Measurements from ENCODE around the gene KIF17. TPM values are rescaled to one million over a fixed set of nuclear protein-coding genes. Genes with fewer than 3 reads are reported as not detected.

Gene KIF17
- total RNA-seq, 4 donors from 2014 or later: 0.76 to 5.6 (median 2.1) TPM

GRCh38 chr1:20621012-20621411 is 96.8 kb downstream of the KIF17 start:
- TF ChIP-seq CTCF (IDR thresholded peaks at IDR 0.05): no peak
- Histone ChIP-seq H3K36me3 (no peaks in the 10 kb centered on the region), H3K4me3 (no peak overlapping the region), H3K27me3 (no peaks in the 10 kb centered on the region), H3K4me1 (peaks cover 4% of the 10 kb centered on the region), H3K27ac (no peak overlapping the region), H3K9me3 (no peaks in the 10 kb centered on the region)
- DNase-seq (ENCODE audit: low spot score in 2 of 2): no peak
- 97% methylated on average over 6 of the region's 6 CpGs for WGBS

GRCh38 chr1:20619999-20620398 is 97.8 kb downstream of the KIF17 start:
- DNase-seq (ENCODE audit: low spot score in 2 of 2): no peak
- 88% methylated on average over 1 of the region's 1 CpG for WGBS
- Histone ChIP-seq H3K36me3 (no peaks in the 10 kb centered on the region), H3K9me3 (no peaks in the 10 kb centered on the region), H3K4me1 (peaks cover 4% of the 10 kb centered on the region), H3K27ac (no peak overlapping the region), H3K27me3 (no peaks in the 10 kb centered on the region), H3K4me3 (no peak overlapping the region)
- TF ChIP-seq EP300 (IDR thresholded peaks at IDR 0.05) (no peak), CTCF (IDR thresholded peaks at IDR 0.05) (no peak), POLR2AphosphoS5 (IDR thresholded peaks at IDR 0.05) (no peak), POLR2A (IDR thresholded peaks at IDR 0.05) (no peak)

GRCh38 chr1:20618550-20618949 is 99.3 kb downstream of the KIF17 start:
- no peaks in the 10 kb centered on the region for H3K36me3 ChIP-seq
- peaks cover 11% of the 10 kb centered on the region for H3K4me1 ChIP-seq
- no peak overlapping the region for H3K4me3 ChIP-seq
- no peaks in the 10 kb centered on the region for H3K27me3 ChIP-seq
- no peak for DNase-seq (ENCODE audit: low spot score in 2 of 2)
- H3K9me3 ChIP-seq: no peaks in the 10 kb centered on the region
- TF ChIP-seq POLR2A (IDR thresholded peaks at IDR 0.05): no peak
- TF ChIP-seq CTCF (IDR thresholded peaks at IDR 0.05): no peak
- TF ChIP-seq EP300 (IDR thresholded peaks at IDR 0.05): no peak
- no peak for TF ChIP-seq POLR2AphosphoS5 (IDR thresholded peaks at IDR 0.05)
- H3K27ac ChIP-seq: no peak overlapping the region
- WGBS: 56% methylated on average over 4 of the region's 4 CpGs

- Histone ChIP-seq H3K4me3 (no peak overlapping the region), H3K27me3 (no peaks in the 10 kb centered on the region), H3K36me3 (no peaks in the 10 kb centered on the region), H3K9me3 (no peaks in the 10 kb centered on the region), H3K27ac (no peak overlapping the region), H3K4me1 (peaks cover 19% of the 10 kb centered on the region)
- TF ChIP-seq POLR2AphosphoS5 (IDR thresholded peaks at IDR 0.05): no peak
- no peak for TF ChIP-seq EP300 (IDR thresholded peaks at IDR 0.05)
- no peak for TF ChIP-seq POLR2A (IDR thresholded peaks at IDR 0.05)
- TF ChIP-seq CTCF (IDR thresholded peaks at IDR 0.05): no peak
- WGBS: 64% methylated on average over 3 of the region's 3 CpGs
- DNase-seq (ENCODE audit: low spot score in 2 of 2): no peak
Measured at GRCh38 chr1:20616847-20617487, 100.8 kb downstream of the KIF17 start.

GRCh38 chr1:20615946-20616846 is 101.6 kb downstream of the KIF17 start:
- H3K4me1 ChIP-seq: peaks cover 19% of the 10 kb centered on the region
- no peak overlapping the region for H3K4me3 ChIP-seq
- H3K36me3 ChIP-seq: no peaks in the 10 kb centered on the region
- no peaks in the 10 kb centered on the region for H3K9me3 ChIP-seq
- 53% methylated on average over 19 of the region's 20 CpGs for WGBS
- TF ChIP-seq POLR2AphosphoS5 (IDR thresholded peaks at IDR 0.05): no peak
- no peak for DNase-seq (ENCODE audit: low spot score in 2 of 2)
- no peak overlapping the region for H3K27ac ChIP-seq
- no peaks in the 10 kb centered on the region for H3K27me3 ChIP-seq

All from suprapubic skin (tissue), 4 donors.